Measurements from ENCODE around the gene CROCC2.

CROCC2 gene

DNA sequence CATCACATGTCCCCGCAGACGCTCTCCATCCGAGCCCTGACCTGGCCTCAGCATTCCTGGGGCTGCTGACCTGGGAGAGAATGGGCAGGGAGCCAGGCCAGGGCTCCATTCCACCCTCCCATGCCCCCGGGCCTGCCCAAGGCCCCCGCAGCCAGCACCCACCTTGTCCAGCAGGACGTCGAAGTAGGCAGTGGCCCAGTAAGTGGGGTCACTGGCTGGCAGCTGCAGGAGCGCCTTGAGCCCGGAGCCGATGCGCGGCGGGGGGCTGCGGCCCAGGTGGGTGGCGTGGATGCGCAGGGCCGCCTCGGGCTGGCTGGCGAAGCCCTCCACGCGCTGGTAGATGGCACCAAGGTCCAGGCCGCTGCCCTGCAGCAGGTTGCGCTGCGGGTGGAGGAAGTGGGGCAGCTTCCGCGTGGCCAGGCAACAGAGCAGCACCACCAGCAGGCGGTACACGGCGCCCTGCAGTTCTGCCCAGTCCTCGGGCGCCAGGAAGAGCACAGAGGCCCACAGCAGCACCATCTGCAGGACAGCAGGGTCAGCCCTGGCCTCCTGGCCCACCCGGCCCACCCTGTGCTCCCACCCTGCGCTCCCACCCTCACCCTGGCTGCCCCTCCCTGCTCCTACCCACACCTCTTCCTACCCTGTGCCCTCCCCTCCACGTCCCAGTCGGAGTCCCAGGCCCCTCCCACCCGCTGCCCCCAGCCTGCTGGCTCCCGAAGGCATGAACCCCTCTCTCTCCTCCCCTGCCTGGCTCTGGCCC lies 17.8 kb upstream of the CROCC2 start:
- no peak for TF ChIP-seq CTCF (IDR thresholded peaks at IDR 0.05; ENCODE audit: borderline replicate concordance, control extremely low read depth, extremely low read depth, insufficient read depth, missing control alignments)
- in situ Hi-C loops (cut with MboI; ENCODE audit: low sequenced_read_pairs, unreplicated experiment) = no loop called here
- no peak for DNase-seq (ENCODE audit: low spot score)

DNA sequence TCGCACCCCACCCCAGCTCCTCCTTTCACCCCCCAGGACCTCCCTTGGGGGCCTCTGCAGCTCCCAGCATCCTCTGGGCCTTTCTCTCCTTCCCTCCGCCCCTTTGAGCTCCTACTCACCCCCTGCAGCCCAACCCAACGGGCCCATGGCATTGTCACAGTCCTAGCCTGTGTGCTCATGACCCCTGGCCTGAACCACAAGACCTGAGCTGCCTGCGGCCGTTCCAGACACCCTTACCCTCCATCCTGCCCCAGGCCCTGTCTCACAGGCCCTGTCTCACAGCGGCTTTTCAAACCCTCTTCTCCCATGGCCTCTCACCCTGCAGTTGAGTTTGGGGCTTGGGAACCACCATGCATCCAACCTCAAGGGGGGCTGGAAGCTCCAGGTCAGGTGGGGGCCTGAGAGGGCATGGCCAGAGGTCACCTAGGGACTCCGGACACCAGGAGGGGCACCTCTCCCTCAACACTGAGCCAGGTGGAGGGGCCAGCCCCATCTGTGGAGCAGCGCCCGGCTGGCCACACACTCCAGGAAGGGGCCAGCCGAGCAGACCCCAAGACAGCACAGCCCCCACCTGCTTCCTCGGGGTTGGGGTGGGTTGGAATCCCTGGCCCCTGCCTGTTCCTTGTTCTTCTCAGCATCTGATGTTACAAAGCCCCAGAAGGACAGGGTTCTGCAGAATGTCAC lies 17.1 kb upstream of the CROCC2 start:
- in situ Hi-C loops (cut with MboI; ENCODE audit: low sequenced_read_pairs, unreplicated experiment) = no loop called here
- no peak for DNase-seq (ENCODE audit: low spot score)
- no peak for TF ChIP-seq CTCF (IDR thresholded peaks at IDR 0.05; ENCODE audit: borderline replicate concordance, control extremely low read depth, extremely low read depth, insufficient read depth, missing control alignments)

- no peak for DNase-seq (ENCODE audit: low spot score)
- TF ChIP-seq CTCF (IDR thresholded peaks at IDR 0.05; ENCODE audit: borderline replicate concordance, control extremely low read depth, extremely low read depth, insufficient read depth, missing control alignments) = no peak
- in situ Hi-C loops (cut with MboI; ENCODE audit: low sequenced_read_pairs, unreplicated experiment) = no loop called here
These were observed 16.3 kb upstream of the CROCC2 start for GRCh38 chr2:240889601-240890560.

DNA sequence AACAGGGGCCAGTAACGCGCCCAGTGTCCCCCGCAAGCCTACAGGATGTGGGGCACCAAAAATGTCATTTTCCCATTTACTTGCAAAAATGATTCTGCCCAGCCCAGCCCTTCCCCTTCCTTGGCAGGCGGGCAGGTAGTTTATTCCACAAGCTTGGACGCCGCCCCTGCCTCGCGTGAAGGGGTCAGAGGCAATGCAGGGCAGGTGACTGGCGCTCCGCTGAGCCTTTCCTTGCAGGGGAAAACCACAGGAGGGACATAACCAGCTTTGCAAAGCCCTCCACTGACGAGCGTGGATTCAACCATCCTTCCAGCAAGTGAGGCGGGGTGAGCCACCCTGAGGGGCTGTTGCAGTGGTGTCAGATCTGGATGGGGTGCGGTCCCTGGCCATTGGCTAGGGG lies 15.4 kb upstream of the CROCC2 start:
- no peak for TF ChIP-seq CTCF (IDR thresholded peaks at IDR 0.05; ENCODE audit: borderline replicate concordance, control extremely low read depth, extremely low read depth, insufficient read depth, missing control alignments)
- in situ Hi-C loops (cut with MboI; ENCODE audit: low sequenced_read_pairs, unreplicated experiment) = no loop called here
- no peak for DNase-seq (ENCODE audit: low spot score)

DNA sequence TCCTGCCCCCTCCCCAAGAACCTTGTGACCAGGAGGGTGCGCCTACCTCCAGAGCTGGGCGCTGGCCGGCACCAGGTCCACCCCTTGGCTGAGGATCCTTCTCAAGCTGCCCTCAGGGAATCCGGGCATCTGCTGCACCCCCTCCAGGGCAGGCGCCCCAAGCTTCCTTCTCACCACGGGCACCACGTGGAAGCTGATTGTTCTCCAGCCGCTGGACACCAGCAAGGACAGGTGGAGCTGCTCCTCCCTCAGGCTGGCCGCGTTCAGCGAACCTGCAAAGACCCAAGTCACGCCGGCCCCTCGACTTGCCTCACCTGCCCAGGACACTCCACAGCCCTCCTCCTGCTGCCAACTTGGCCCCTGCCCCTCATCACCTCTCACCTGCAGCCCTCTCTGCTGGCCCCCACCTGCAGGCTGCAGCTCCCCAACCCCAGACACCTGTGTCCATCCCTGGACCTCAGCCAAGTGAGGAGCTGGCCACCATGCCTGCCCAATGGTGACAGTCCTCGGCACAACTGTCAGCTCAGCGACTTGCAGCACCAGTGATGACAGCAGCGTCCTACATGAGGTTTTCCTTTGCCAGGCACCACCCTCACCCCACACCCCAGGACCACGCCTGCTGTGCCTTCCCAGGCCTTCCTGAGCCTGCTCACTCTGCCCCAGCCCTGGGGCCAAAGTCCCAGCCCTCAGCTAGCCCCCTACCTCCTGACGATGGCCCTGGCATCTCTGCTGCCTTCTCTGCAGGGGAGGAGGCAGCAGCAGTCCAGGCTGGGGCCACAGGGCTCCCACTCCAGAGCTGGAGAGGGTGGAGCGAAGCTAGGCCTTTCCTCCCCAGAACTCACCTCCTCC lies 14.4 kb upstream of the CROCC2 start:
- TF ChIP-seq CTCF (IDR thresholded peaks at IDR 0.05; ENCODE audit: borderline replicate concordance, control extremely low read depth, extremely low read depth, insufficient read depth, missing control alignments) = no peak
- no peak for DNase-seq (ENCODE audit: low spot score)
- in situ Hi-C loops (cut with MboI; ENCODE audit: low sequenced_read_pairs, unreplicated experiment) = no loop called here
